ENCODE measurements around the gene DMRT3. TPM values are rescaled to one million over a fixed set of nuclear protein-coding genes. Genes with fewer than 3 reads are reported as not detected.
"Not testable (repeated sequence)": the region's sequence is repeated elsewhere in the genome, so short reads cannot be mapped to it uniquely, and the experiment has no call there.

DMRT3 gene
- total and polyA plus RNA-seq, 10 of the 15 experiments (the other 5 are each of a cell fraction or from before 2014, with no cell fraction given) = 0.06 to 0.11 TPM; not detected in 8

DNA sequence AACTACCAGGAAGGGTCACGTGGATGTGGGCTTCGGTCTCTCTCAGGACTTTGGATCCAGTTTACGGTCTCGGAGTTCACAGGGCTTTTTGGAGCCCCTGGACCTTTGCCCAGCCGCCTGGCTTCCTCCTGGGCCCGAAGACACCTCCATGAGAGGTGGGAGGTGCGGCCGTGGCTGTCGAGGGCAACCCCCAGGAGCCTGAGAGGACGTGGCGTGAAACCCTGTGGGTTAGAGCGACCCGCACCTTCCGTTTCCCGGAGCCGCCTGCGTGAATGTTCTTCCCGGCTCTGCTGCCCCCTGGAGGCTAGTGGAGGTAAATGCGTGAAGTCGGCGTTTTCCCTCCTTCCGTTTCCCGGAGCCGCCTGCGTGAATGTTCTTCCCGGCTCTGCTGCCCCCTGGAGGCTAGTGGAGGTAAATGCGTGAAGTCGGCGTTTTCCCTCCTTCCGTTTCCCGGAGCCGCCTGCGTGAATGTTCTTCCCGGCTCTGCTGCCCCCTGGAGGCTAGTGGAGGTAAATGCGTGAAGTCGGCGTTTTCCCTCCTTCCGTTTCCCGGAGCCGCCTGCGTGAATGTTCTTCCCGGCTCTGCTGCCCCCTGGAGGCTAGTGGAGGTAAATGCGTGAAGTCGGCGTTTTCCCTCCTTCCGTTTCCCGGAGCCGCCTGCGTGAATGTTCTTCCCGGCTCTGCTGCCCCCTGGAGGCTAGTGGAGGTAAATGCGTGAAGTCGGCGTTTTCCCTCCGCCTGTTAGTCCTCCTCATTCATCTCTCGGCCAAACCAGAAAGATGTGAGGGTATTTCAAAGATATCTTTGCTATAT lies 22.1 kb downstream of the DMRT3 start:
- DNase-seq (ENCODE audit: low read depth, low spot score); H3K36me3 ChIP-seq (ENCODE audit: control insufficient read depth in 2 of 2, insufficient read depth in 2 of 2, low read length in 1 of 2); ATAC-seq; in situ Hi-C loops (cut with MboI); H3K9ac ChIP-seq (ENCODE audit: control insufficient read depth, insufficient read depth, low read length); H3K4me1 ChIP-seq (ENCODE audit: control insufficient read depth, insufficient read depth, low read length); H2AFZ ChIP-seq (ENCODE audit: control insufficient read depth, low read depth, low read length); H3K79me2 ChIP-seq (ENCODE audit: control insufficient read depth, insufficient read depth, low read length); H4K20me1 ChIP-seq (ENCODE audit: control insufficient read depth, insufficient read depth); FAIRE-seq; POLR2A ChIA-PET; H3K27me3 ChIP-seq (replicated peaks in 1 of 2; ENCODE audit: control insufficient read depth in 2 of 2, insufficient read depth in 2 of 2, low read length in 1 of 2); H3K9me3 ChIP-seq (replicated peaks; ENCODE audit: control insufficient read depth, insufficient read depth, low read length); BruUV-seq (replicated peaks); H3K27ac ChIP-seq (ENCODE audit: control insufficient read depth, insufficient read depth); H3K4me3 ChIP-seq; H3K4me2 ChIP-seq (ENCODE audit: control insufficient read depth, insufficient read depth): not testable (repeated sequence)
- SMC1A ChIA-PET (ENCODE audit: uncharacterized antibody, unreplicated experiment) = interaction anchor here (0.9 to 2.4 kb wide), 6 partner anchors 11 to 384 kb away, joined by 3 to 9 read pairs (median 6); no protein-coding TSS in a partner anchor
- CTCF ChIA-PET = interaction anchor here (0.8 to 4.3 kb wide), 5 partner anchors 20 to 117 kb away, joined by 3 to 54 read pairs (median 4); no protein-coding TSS in a partner anchor
- 56% methylated on average over 24 of the region's 55 CpGs for WGBS (ENCODE audit: insufficient coverage, insufficient replicate concordance, low lambda C conversion rate, missing lambda C conversion rate)
- TF ChIP-seq, protein P1, sequence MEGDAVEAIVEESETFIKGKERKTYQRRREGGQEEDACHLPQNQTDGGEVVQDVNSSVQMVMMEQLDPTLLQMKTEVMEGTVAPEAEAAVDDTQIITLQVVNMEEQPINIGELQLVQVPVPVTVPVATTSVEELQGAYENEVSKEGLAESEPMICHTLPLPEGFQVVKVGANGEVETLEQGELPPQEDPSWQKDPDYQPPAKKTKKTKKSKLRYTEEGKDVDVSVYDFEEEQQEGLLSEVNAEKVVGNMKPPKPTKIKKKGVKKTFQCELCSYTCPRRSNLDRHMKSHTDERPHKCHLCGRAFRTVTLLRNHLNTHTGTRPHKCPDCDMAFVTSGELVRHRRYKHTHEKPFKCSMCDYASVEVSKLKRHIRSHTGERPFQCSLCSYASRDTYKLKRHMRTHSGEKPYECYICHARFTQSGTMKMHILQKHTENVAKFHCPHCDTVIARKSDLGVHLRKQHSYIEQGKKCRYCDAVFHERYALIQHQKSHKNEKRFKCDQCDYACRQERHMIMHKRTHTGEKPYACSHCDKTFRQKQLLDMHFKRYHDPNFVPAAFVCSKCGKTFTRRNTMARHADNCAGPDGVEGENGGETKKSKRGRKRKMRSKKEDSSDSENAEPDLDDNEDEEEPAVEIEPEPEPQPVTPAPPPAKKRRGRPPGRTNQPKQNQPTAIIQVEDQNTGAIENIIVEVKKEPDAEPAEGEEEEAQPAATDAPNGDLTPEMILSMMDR (IDR thresholded peaks at IDR 0.05 in 2 of 3, conservative IDR thresholded peaks at IDR 0.05 in 1 of 3; ENCODE audit: control insufficient read depth in 2 of 3, extremely low read depth in 1 of 3, insufficient read depth in 1 of 3, low read depth in 3 of 3, low read length in 3 of 3) = peak; percentile 7 to 44 (median 15); a peak in 2 of 6 replicates
- TF ChIP-seq IKZF1 (conservative IDR thresholded peaks at IDR 0.05) = peak; percentile 32; the same call in 1 of the 2 replicates
- TF ChIP-seq, protein P2, sequence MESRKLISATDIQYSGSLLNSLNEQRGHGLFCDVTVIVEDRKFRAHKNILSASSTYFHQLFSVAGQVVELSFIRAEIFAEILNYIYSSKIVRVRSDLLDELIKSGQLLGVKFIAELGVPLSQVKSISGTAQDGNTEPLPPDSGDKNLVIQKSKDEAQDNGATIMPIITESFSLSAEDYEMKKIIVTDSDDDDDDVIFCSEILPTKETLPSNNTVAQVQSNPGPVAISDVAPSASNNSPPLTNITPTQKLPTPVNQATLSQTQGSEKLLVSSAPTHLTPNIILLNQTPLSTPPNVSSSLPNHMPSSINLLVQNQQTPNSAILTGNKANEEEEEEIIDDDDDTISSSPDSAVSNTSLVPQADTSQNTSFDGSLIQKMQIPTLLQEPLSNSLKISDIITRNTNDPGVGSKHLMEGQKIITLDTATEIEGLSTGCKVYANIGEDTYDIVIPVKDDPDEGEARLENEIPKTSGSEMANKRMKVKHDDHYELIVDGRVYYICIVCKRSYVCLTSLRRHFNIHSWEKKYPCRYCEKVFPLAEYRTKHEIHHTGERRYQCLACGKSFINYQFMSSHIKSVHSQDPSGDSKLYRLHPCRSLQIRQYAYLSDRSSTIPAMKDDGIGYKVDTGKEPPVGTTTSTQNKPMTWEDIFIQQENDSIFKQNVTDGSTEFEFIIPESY (IDR thresholded peaks at IDR 0.05) = 0 out of 2 replicates have a peak, but pooled peaks have one; percentile 47
- peak; percentile 45; the same call in 1 of the 2 replicates for TF ChIP-seq SMARCA5 (IDR thresholded peaks at IDR 0.05)
- intact Hi-C loops (cut with micrococcal nuclease; ENCODE audit: unreplicated experiment) = loop anchor here (1.0 kb wide), 1 partner anchor 104 kb away; no protein-coding TSS in a partner anchor
- RAD21 ChIA-PET (ENCODE audit: unreplicated experiment) = interaction anchor here (1.4 to 1.5 kb wide), 2 partner anchors 99 to 386 kb away, joined by 3 to 6 read pairs; no protein-coding TSS in a partner anchor

All from GM12878 (cell line).